ENCODE results near the gene SPATA31E1. TPM values are rescaled to one million over a fixed set of nuclear protein-coding genes. Genes with fewer than 3 reads are reported as not detected.

Gene SPATA31E1
- total and polyA plus RNA-seq, 2 donors (not counting 1 experiment from before 2014, with no cell fraction given) = not detected

DNA sequence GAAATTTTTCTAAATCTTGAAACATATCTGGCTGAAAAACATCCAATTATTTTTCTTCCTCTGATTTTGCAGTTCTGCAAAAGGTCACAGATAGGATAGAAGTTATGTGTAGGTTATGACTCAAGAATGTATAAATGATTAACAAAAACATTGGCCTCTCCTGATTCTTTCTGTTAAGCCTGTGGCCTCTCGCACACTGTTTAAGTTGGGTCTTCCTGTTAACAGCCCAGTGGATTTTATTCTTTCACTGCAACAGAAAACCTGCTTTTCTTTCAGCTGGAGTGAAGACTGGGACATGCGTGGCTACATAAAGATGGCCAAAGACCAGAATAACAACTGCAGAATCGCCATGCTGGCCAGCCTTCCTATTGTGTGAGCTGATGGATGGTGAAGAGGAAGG is 17.1 kb upstream of the SPATA31E1 start:
- no peak overlapping the region for H3K9ac ChIP-seq (ENCODE audit: low read length)
- peaks cover 0 to 2% (median 0%) of the 10 kb centered on the region in 4 experiments for H3K27me3 ChIP-seq (replicated peaks in 1 of 4; ENCODE audit: control extremely low read depth in 1 of 4, control insufficient read depth in 3 of 4, insufficient read depth in 4 of 4, low read length in 3 of 4)
- peaks cover 0 to 17% (median 0%) of the 10 kb centered on the region in 3 donors for H3K9me3 ChIP-seq (ENCODE audit: control extremely low read depth in 1 of 3, control insufficient read depth in 2 of 3, insufficient read depth in 1 of 3, low read length in 2 of 3)
- intact Hi-C loops (cut with micrococcal nuclease) = no loop called here
- no peak overlapping the region for H3K27ac ChIP-seq (ENCODE audit: low read length in 2 of 2)
- no peaks in the 10 kb centered on the region for H3K27me3 Mint-ChIP-seq
- H3K4me1 ChIP-seq (ENCODE audit: control insufficient read depth in 2 of 2, insufficient read depth in 2 of 2, low read length in 2 of 2) = no peaks in the 10 kb centered on the region
- TF ChIP-seq, protein P1, sequence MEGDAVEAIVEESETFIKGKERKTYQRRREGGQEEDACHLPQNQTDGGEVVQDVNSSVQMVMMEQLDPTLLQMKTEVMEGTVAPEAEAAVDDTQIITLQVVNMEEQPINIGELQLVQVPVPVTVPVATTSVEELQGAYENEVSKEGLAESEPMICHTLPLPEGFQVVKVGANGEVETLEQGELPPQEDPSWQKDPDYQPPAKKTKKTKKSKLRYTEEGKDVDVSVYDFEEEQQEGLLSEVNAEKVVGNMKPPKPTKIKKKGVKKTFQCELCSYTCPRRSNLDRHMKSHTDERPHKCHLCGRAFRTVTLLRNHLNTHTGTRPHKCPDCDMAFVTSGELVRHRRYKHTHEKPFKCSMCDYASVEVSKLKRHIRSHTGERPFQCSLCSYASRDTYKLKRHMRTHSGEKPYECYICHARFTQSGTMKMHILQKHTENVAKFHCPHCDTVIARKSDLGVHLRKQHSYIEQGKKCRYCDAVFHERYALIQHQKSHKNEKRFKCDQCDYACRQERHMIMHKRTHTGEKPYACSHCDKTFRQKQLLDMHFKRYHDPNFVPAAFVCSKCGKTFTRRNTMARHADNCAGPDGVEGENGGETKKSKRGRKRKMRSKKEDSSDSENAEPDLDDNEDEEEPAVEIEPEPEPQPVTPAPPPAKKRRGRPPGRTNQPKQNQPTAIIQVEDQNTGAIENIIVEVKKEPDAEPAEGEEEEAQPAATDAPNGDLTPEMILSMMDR (IDR thresholded peaks at IDR 0.05) = no peak
- no peak for TF ChIP-seq EZH2 (IDR thresholded peaks at IDR 0.05; ENCODE audit: borderline replicate concordance, insufficient read depth, low read depth, low read length, poor library complexity, severe bottlenecking)
- no peak overlapping the region for H2AFZ ChIP-seq (ENCODE audit: insufficient read depth, low read depth, low read length, poor library complexity, severe bottlenecking)
- ATAC-seq (ENCODE audit: low read depth) (no peak), DNase-seq (no peak)
- no peaks in the 10 kb centered on the region for H3K4me1 Mint-ChIP-seq
- no peaks in the 10 kb centered on the region for H4K20me1 ChIP-seq (ENCODE audit: control insufficient read depth, insufficient read depth, low read length, poor library complexity, severe bottlenecking)
- H3K4me3 Mint-ChIP-seq = no peak overlapping the region
- WGBS (ENCODE audit: insufficient coverage) = no CpG with 5 or more reads among the region's 3 CpGs
- H3K9me3 Mint-ChIP-seq (ENCODE audit: insufficient read depth) = peaks cover 6% of the 10 kb centered on the region
- CTCF ChIA-PET = no interaction called here
- H3K4me2 ChIP-seq (replicated peaks; ENCODE audit: low read depth, low read length, poor library complexity, severe bottlenecking) = no peak overlapping the region
- H3K36me3 ChIP-seq (replicated peaks in 1 of 2; ENCODE audit: control extremely low read depth in 1 of 2, control insufficient read depth in 1 of 2, extremely low read depth in 1 of 2, insufficient read depth in 2 of 2, low read length in 1 of 2) = no peaks in the 10 kb centered on the region
- no peaks in the 10 kb centered on the region for H3K79me2 ChIP-seq (ENCODE audit: control insufficient read depth, insufficient read depth, low read length)
- no peak overlapping the region for H3K4me3 ChIP-seq (ENCODE audit: control extremely low read depth in 1 of 5, extremely low read depth in 1 of 5, insufficient read depth in 1 of 5, low read depth in 2 of 5, low read length in 4 of 5)
- POLR2A ChIA-PET = no interaction called here
- no peak overlapping the region for H3K27ac Mint-ChIP-seq

DNA sequence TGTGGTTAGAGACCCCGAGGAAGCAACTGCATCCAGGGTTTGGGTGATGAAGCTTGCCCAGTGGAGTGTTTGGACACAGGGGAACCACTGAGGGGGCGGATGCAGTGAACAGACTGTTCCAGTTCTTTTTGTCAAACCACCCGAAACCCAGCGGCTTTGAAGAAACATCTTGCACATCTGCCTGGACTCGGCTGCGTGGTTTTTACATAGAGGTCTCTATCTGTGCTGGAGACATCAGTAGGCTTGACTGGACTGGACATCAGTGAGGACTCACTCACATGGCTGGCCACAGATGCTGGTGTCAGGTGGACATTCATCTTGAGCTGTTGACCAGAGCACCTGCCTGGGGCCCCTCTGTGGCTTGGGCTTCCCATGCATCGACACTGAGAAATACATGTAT is 15.3 kb upstream of the SPATA31E1 start:
- Histone ChIP-seq H3K4me2 (replicated peaks; ENCODE audit: low read depth, low read length, poor library complexity, severe bottlenecking) (no peak overlapping the region), H3K79me2 (ENCODE audit: control insufficient read depth, insufficient read depth, low read length) (no peaks in the 10 kb centered on the region), H3K4me3 (ENCODE audit: control extremely low read depth in 1 of 5, extremely low read depth in 1 of 5, insufficient read depth in 1 of 5, low read depth in 2 of 5, low read length in 4 of 5) (no peak overlapping the region), H3K27ac (ENCODE audit: low read length in 2 of 2) (no peak overlapping the region), H3K9me3 (ENCODE audit: control extremely low read depth in 1 of 3, control insufficient read depth in 2 of 3, insufficient read depth in 1 of 3, low read length in 2 of 3) (peaks cover 0 to 18% (median 0%) of the 10 kb centered on the region in 3 donors), H3K4me1 (ENCODE audit: control insufficient read depth in 2 of 2, insufficient read depth in 2 of 2, low read length in 2 of 2) (no peaks in the 10 kb centered on the region), H3K36me3 (replicated peaks in 1 of 2; ENCODE audit: control extremely low read depth in 1 of 2, control insufficient read depth in 1 of 2, extremely low read depth in 1 of 2, insufficient read depth in 2 of 2, low read length in 1 of 2) (no peaks in the 10 kb centered on the region), H4K20me1 (ENCODE audit: control insufficient read depth, insufficient read depth, low read length, poor library complexity, severe bottlenecking) (no peaks in the 10 kb centered on the region), H2AFZ (ENCODE audit: insufficient read depth, low read depth, low read length, poor library complexity, severe bottlenecking) (no peak overlapping the region), H3K9ac (ENCODE audit: low read length) (no peak overlapping the region), H3K27me3 (replicated peaks in 1 of 4; ENCODE audit: control extremely low read depth in 1 of 4, control insufficient read depth in 3 of 4, insufficient read depth in 4 of 4, low read length in 3 of 4) (peaks cover 0 to 2% (median 0%) of the 10 kb centered on the region in 4 experiments)
- no peak for TF ChIP-seq EZH2 (IDR thresholded peaks at IDR 0.05; ENCODE audit: borderline replicate concordance, insufficient read depth, low read depth, low read length, poor library complexity, severe bottlenecking)
- TF ChIP-seq, protein P1 (IDR thresholded peaks at IDR 0.05) = no peak
- Mint-ChIP-seq H3K27ac (no peak overlapping the region), H3K4me3 (no peak overlapping the region), H3K9me3 (ENCODE audit: insufficient read depth) (no peaks in the 10 kb centered on the region), H3K27me3 (no peaks in the 10 kb centered on the region), H3K4me1 (no peaks in the 10 kb centered on the region)
- ChIA-PET CTCF (no interaction called here), POLR2A (no interaction called here)
- intact Hi-C loops (cut with micrococcal nuclease) = no loop called here
- no peak for DNase-seq
- no peak for ATAC-seq (ENCODE audit: low read depth)
- WGBS (ENCODE audit: insufficient coverage) = 87% methylated on average over 7 of the region's 7 CpGs

Measured in B cell (primary cell).